SK-N-SH treated with all-trans-retinoic acid at 6 μM for 48 hours (cell line): Measurements from ENCODE around the gene EFL1.

Experiments
- SNAI2 ChIP-seq: fragments of 250-450 bp; sonication (Bioruptor Pico); IDR thresholded peaks from 2 replicates; pipeline ENCODE4 v1.5.0; 2020; ENCODE audit warnings: mild to moderate bottlenecking, moderate library complexity
- TOX ChIP-seq: fragments of 250-450 bp; sonication (Bioruptor Pico); IDR thresholded peaks from 2 replicates; pipeline ENCODE4 v1.8.0; 2021; ENCODE audit warnings: mild to moderate bottlenecking, moderate library complexity, borderline replicate concordance
- ZFP30 ChIP-seq: fragments of 450-650 bp; formaldehyde crosslinking; IDR thresholded peaks from 2 replicates; pipeline ENCODE4 v1.5.0; 2022; ENCODE audit warnings: mild to moderate bottlenecking, moderate library complexity

DNA sequence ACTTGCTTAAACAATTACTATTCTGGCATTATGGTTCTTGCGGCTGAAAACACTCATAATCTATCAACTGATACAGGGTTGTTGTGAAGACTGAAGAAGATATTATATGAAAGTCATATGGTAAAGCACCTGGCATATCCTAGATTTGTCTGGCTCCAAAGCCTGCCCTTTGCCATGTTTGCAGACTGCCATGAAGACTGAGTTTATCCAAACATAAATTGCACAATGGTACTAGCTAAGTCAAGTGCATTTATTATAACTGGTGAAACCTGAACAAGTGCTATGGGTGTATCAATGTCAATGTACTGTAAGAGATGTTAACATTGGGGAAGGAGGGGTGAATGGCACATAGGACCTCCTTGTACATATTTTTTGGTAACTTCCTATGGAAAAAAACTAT, 129.3 kb downstream of the EFL1 start:
- TF ChIP-seq SNAI2 (no peak), TOX (no peak), ZFP30 (CRISPR knock-in tag) (no peak)
